Iris pigment epithelial cell (primary cell): ENCODE measurements around the gene AQP11.
"Not testable (repeated sequence)": the region's sequence is repeated elsewhere in the genome, so short reads cannot be mapped to it uniquely, and the experiment has no call there.

ENCODE experiments used
- DNase-seq: peaks from one replicate; pipeline ENCODE4 v3.0.0-alpha.2; 2011; ENCODE audit warnings: low read depth

The AQP11 gene

GRCh38 chr11:77589521-77590193 is at the start of gene AQP11:
Gene AQP11, plus strand, starts transcription at chr11:77589953. Its CDS starts 40 bp downstream, at chr11:77589993.
- DNase-seq, result peak; percentile 83

GRCh38 chr11:77542296-77542695 is 47.5 kb upstream of the AQP11 start:
- peak; percentile 79 for DNase-seq

- DNase-seq, result no peak
Measured at GRCh38 chr11:77547047-77547836, 42.5 kb upstream of the AQP11 start.

- peak; percentile 73 for DNase-seq
Measured at GRCh38 chr11:77547863-77548551, 41.7 kb upstream of the AQP11 start.

- no peak for DNase-seq
Measured at GRCh38 chr11:77548552-77549445, 41.0 kb upstream of the AQP11 start.

GRCh38 chr11:77551426-77551825 is 38.3 kb upstream of the AQP11 start:
- not testable (repeated sequence) for DNase-seq

GRCh38 chr11:77557553-77557952 is 32.2 kb upstream of the AQP11 start:
- no peak for DNase-seq

- peak; percentile 41 for DNase-seq
Measured at GRCh38 chr11:77558380-77558779, 31.4 kb upstream of the AQP11 start.

GRCh38 chr11:77559686-77560401 is 29.9 kb upstream of the AQP11 start:
- peak; percentile 97 for DNase-seq

- DNase-seq, result peak; percentile 68
Measured at GRCh38 chr11:77560605-77561004, 29.1 kb upstream of the AQP11 start.

GRCh38 chr11:77561257-77561656 is 28.5 kb upstream of the AQP11 start:
- DNase-seq, result no peak

- no peak for DNase-seq
Measured at GRCh38 chr11:77568306-77568705, 21.4 kb upstream of the AQP11 start.

GRCh38 chr11:77568916-77569675 is 20.7 kb upstream of the AQP11 start:
- no peak for DNase-seq

- no peak for DNase-seq
Measured at GRCh38 chr11:77569676-77570070, 20.1 kb upstream of the AQP11 start.

- peak; percentile 29 for DNase-seq
Measured at GRCh38 chr11:77570896-77571295, 18.9 kb upstream of the AQP11 start.

GRCh38 chr11:77575428-77575827 is 14.3 kb upstream of the AQP11 start:
- DNase-seq, result peak; percentile 29

- no peak for DNase-seq
Measured at GRCh38 chr11:77580712-77581337, 8.9 kb upstream of the AQP11 start.

- no peak for DNase-seq
Measured at GRCh38 chr11:77589181-77589520, 602 bp upstream of the AQP11 start.

GRCh38 chr11:77590194-77590782 is 535 bp downstream of the AQP11 start:
- peak; percentile 70 for DNase-seq

- no peak for DNase-seq
Measured at GRCh38 chr11:77592727-77593126, 3.0 kb downstream of the AQP11 start.
